PFSK-1 (cell line): Measurements from ENCODE around the gene CYP3A7.

Experiments used
- FOXP2 ChIP-seq: optimal IDR thresholded peaks from 2 replicates; pipeline ENCODE3; 2011; ENCODE audit warnings: borderline replicate concordance, control low read depth, inconsistent platforms; ENCODE audit not compliant: insufficient read depth; ENCODE audit errors: extremely low read length, extremely low read depth
- SIN3A ChIP-seq: IDR thresholded peaks from 2 replicates; pipeline ENCODE4 v1.6.1; 2012; ENCODE audit warnings: mild to moderate bottlenecking, low read length, moderate library complexity, borderline replicate concordance; ENCODE audit not compliant: insufficient read depth

- TF ChIP-seq SIN3A (no peak), FOXP2 (no peak)
These were observed 41.9 kb downstream of the CYP3A7 start for GRCh38 chr7:99693100-99693426.
